GM21737 (cell line): ENCODE data around the gene EHD1.

Source experiments
- ATAC-seq: cut with Tn5 transposase; IDR thresholded peaks from one replicate; pipeline ENCODE4 v1.9.1; 2021; ENCODE audit warnings: mild to moderate bottlenecking, moderate library complexity; ENCODE audit not compliant: unreplicated experiment

EHD1 gene

GRCh38 chr11:64875369-64876228 lies 2.8 kb downstream of the EHD1 start:
- ATAC-seq = no peak

- no peak for ATAC-seq
These were observed 3.8 kb downstream of the EHD1 start for GRCh38 chr11:64874308-64875240.

- no peak for ATAC-seq
These were observed 5.5 kb downstream of the EHD1 start for GRCh38 chr11:64872790-64873488.

GRCh38 chr11:64871492-64871891 lies 6.9 kb downstream of the EHD1 start:
- no peak for ATAC-seq

GRCh38 chr11:64870893-64871466 lies 7.4 kb downstream of the EHD1 start:
- no peak for ATAC-seq

GRCh38 chr11:64870176-64870892 lies 8.1 kb downstream of the EHD1 start:
- ATAC-seq = no peak

GRCh38 chr11:64869571-64870175 lies 8.7 kb downstream of the EHD1 start:
- ATAC-seq = no peak

- ATAC-seq = no peak
These were observed 9.4 kb downstream of the EHD1 start for GRCh38 chr11:64868904-64869570.

GRCh38 chr11:64867748-64868462 lies 10.5 kb downstream of the EHD1 start:
- no peak for ATAC-seq

- ATAC-seq = no peak
These were observed 12.3 kb downstream of the EHD1 start for GRCh38 chr11:64866173-64866491.

GRCh38 chr11:64865286-64866172 lies 12.9 kb downstream of the EHD1 start:
- peak; percentile 36 for ATAC-seq

GRCh38 chr11:64864473-64865285 lies 13.7 kb downstream of the EHD1 start:
- peak; percentile 23 for ATAC-seq

- ATAC-seq = no peak
These were observed 14.3 kb downstream of the EHD1 start for GRCh38 chr11:64864135-64864472.

GRCh38 chr11:64863391-64864060 lies 14.9 kb downstream of the EHD1 start:
- no peak for ATAC-seq

- no peak for ATAC-seq
These were observed 15.4 kb downstream of the EHD1 start for GRCh38 chr11:64862987-64863390.

- ATAC-seq = no peak
These were observed 17.0 kb downstream of the EHD1 start for GRCh38 chr11:64861227-64861975.
